NCI-H774 (cell line): ENCODE data around the gene TRIAP1.

ENCODE experiments used
- DNase-seq: peaks from one replicate; lab custom pipeline; 2025; lab: John Stamatoyannopoulos, UW

TRIAP1 gene

DNA sequence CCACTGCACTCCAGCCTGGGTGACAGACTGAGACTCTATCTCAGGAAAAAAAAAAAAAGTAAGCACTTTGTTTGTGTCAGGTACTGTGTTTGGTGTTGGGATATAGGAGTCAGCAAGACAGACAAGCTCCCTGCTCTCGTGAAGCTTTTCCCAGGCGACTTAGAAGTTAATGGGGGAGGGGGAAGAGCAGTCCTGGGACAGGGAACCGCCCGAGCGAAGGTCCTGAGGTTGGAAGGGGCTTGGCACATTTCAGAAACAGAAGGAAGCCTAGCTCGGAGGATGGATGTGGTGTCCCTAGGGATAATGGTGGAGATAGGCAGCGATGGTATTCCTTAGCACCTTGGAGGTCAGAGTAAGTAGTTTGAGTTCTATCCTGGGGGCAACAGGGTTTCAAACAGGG lies 16.8 kb downstream of the TRIAP1 start:
- DNase-seq, result no peak

- no peak for DNase-seq
These were observed 17.5 kb downstream of the TRIAP1 start for GRCh38 chr12:120428597-120429229.

GRCh38 chr12:120425797-120426196 lies 20.4 kb downstream of the TRIAP1 start:
- no peak for DNase-seq

DNA sequence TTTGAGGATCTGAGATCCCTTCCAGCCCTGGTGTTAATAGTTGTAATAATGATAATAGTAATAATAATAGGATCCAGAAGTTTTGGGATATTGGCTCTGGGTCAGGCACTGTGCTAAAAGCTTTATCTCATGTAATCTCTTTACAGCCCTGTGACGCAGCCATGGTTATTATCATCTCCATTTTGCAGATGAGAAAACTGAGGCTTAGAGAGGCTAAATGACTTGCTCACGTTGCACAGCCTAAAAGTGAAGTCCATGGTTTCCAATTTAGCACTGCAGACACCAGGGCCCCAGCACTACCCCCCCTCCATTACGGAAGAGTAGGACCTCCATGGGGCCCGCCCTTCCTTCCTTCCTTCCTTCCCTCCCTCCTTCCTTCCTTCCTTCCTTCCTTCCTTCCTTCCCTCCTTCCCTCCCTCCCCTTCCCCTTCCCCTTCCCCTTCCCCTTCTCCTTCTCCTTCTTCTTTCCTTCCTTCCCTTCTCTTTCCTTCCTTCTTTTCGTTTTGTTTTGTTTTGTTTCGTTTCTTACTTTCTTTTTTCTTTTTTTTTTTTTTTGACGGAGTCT lies 23.2 kb downstream of the TRIAP1 start:
- no peak for DNase-seq

DNA sequence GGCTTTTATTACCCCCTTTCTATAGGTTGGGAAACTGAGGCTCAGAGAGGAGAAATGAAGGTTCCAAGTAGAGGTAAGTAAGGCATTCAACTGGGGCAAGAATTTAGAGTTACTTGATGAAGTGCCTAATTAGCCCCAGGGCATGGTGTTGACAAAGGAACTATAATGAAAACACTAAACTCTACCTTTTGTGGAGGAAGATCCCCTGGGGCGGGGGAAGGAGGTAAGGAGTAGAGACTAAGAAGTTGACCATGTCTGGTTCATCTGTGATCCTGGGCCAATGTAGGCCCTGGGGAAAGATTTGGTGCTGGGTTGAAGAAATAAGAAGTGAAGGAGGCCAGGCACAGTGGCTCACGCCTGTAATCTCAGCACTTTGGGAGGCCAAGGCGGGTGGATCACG lies 24.5 kb downstream of the TRIAP1 start:
- no peak for DNase-seq

DNA sequence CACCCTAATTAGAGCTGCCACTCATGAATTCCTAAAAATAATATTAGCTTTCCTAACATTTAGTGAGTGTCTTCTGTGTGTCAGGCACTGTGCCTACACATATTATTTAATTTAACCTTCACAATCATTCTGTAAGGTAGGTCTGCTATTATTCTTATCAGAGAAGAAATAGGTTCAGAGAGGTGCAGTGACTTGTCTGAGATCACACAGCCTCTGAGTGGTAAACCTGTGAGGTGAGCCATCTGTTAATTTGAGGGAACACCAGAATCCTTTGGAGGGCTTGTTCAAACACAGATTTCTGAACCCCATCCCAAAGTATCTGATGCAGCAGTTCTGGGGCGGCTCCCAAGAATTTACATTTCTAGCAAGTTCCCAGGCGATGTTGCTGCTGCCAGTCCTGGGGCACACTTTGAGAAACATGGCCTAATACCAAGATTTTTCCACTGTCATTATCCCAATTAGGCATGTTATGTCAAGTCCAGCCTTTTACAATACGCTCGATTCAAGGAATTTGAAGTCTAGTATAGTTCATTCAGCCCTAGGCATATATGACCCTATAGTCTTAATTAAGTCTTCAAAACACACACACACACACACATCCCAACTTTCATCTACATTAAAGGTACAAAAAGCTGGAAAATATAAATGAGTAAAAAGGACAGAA lies 28.1 kb downstream of the TRIAP1 start:
- no peak for DNase-seq

- DNase-seq, result no peak
These were observed 29.5 kb downstream of the TRIAP1 start for GRCh38 chr12:120416490-120417216.

GRCh38 chr12:120413901-120414695 lies 32.1 kb downstream of the TRIAP1 start:
- DNase-seq, result peak; percentile 34

- no peak for DNase-seq
These were observed 33.8 kb downstream of the TRIAP1 start for GRCh38 chr12:120412421-120412820.

DNA sequence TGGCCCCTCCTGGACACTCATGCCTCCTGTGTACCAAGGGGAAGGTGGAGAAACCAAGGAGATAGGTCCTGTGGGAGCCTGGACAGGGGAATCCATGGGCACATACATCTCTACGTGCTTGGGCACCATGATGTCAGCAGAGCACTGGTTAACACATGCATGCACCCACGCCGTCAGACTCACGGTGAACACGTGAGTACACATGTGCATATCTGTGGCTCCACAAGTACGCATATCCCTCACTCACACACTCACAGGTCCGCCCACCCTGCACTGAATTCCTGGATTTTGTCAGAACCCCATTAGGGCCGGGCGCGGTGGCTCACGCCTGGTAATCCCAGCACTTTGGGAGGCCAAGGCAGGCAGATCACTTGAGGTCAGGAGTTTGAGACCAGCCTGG lies 37.4 kb downstream of the TRIAP1 start:
- DNase-seq, result no peak

DNA sequence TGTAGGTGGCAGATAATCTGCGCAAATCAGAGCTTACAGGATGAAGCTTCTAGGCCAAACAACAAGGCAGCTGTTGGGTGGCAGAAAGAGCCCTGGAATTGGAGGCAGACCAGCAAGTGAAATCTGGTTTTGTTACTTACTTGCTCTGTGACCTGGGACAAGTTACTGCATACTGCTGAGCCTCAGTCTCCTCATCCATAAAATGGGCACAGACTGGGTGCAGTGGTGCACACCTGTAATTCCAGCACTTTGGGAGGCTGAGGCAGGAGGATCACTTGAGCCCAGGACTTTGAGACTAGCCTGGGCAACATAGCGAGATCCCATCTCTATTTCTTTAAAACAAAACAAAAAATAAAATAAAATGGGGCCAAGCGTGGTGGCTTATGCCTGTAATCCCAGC lies 39.6 kb downstream of the TRIAP1 start:
- no peak for DNase-seq

DNA sequence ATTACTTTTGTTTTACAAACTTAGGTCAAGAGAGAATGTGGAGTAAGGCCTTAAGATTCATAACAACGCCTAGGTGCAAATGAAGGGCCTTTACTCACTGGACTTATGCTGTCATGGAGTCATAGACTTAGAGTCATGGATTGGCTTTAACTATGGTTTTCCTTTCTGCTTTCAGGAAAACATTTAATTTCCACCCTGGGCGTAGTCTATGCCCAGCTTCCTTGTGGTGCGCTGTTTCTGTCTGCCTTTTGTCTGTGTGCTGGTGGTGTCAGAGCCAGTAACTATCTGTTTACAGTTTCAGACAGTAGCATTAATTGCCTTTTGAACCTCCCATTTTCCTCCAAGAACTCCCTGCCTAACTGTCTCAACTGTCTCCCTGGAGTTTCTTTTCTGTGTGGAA lies 40.1 kb downstream of the TRIAP1 start:
- no peak for DNase-seq

DNA sequence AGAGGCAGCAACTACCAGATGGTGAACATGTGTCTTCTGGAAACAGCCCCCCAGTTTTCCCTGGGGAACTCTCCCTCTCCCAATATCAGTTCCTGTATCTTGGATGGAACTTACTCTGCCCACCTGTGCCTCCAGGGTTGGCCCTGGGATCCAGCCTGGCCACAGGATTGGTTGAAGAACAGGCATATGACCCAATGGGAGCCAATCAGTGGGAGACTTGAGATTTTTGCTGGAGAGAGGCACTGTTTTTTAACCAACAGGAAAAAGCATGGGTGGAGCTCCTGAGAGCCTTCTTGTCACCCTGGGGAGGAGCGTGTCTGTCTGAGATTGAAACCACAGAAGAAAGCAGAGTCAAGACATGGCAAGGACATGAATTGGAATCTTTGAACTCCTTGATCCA lies 41.9 kb downstream of the TRIAP1 start:
- no peak for DNase-seq

DNA sequence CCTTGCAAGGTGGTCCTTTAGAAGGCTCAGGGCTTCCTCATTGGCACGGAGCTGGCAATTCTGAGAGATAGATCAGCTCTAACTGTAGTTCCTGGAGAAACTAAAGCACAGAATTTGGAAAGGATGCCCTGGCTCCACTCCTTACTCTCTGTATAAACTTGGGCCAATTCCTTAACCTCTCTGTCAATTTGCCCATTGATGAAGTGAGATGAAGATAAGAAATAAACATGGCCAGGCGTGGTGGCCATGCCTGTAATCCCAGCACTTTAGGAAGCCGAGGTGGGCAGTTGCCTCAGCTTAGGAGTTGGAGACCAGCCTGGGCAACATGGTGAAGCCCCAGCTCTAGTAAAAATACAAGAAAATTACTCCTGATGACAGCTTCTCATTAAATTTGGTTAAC lies 42.3 kb downstream of the TRIAP1 start:
- DNase-seq, result no peak

DNA sequence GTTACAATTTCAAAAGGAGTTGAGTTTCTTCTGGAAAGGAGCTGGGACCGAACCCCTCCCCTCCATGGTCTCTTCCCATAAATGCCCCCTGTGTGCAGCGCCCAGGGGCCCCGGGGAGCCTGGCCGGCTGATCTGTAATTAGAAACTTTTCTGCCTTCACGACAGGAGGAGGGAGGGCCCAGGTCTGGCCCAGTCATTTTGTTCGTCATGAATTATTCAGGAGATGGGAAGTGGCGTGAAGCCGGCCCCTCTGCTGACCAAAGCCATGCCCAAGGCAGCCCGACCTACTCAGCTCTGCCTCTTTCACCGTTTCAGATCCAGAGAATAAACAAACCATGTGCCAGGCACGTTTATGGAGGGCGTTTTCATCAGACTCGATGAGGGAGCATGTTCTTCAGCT lies 44.0 kb downstream of the TRIAP1 start:
- DNase-seq, result no peak

- no peak for DNase-seq
These were observed 46.7 kb downstream of the TRIAP1 start for GRCh38 chr12:120399531-120399930.

DNA sequence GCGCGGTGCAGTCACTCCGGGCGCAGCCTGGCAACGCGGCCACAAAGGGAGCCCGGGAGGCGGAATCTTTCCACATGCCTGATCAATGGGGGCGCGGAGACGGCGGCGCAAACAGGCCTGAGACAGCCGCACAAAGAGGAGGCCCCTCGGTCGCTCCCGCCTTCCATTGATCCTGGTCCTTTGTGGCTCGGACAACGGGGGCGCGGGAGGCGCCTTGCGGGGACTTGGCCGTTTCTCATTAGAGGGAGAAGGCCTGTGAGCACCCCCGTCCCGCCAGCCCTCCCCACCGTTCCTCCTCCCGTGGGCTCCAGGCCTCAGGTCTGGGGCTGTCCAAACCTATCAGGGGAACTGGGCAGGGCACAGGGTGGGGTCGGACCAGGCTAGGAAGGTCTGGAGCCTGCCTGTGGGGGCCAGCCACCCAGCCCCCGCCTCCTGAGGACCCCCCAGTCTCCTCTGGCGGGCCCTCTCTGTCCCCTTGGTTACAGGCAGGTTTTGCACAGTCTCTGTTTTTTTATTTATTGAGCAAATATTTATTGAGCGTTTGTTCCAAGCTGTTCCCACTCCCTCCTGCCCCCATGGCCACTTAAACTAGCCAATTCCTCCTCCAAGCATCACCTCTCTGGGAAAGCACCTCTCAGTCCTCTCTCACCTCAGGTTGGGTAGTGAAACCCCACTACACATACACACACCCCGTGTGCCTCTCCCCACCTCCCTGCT lies 48.2 kb downstream of the TRIAP1 start:
- peak; percentile 52 for DNase-seq

DNA sequence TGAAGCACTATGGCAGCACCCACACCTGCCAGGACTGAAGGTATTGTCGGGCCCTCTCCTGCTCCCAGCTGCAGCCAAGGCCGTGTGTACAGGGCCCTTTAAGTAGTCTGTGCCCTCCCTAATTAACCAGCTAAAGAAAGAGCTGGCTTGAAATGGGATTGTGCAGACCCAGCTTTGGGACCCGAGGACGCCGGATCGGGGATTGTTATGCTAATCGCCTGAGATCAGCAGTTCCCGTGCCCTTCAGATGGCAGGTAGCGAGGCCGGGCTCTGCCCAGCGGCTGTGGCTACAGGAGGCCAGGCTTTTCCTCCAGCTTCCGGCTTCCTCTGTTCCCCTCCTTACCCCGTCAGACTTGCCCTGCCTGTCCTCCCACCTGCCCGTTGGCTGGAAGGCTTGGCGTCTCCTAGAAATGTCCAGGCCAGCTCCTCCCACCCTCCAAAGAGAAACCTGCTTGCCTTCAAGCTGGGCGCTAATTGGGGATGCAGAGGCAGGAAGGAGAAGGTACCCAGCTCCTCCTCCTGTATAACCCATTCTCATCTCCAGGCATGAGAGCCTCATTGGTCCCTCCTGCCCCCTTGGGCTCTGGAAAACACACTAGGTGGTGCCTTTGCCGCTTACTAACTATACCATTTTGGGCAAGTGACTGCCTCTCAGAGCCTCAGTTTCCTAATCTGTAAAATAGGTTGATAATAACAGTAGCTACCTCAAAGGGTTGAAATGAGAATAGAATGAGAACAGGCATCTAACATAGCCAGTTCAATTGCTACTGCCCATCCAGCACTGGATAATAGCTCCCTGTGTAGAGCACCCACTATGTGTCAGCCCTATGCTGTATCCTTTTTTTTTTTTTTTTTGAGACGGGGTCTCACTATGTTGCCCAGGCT lies 51.5 kb downstream of the TRIAP1 start:
- peak; percentile 88 for DNase-seq
